B cell (primary cell): Measurements from ENCODE around the gene CACNA1D. TPM values are rescaled to one million over a fixed set of nuclear protein-coding genes. Genes with fewer than 3 reads are reported as not detected.

ENCODE experiments used
- ATAC-seq: fragments of 200-7000 bp; cut with Tn5 transposase; one replicate; pipeline ENCODE4 v1.10.0; 2021; ENCODE audit warnings: low read depth, mild to moderate bottlenecking, moderate number of reproducible peaks, moderate library complexity
- CTCF ChIA-PET: fragments of 350-600 bp; sonication (Branson Sonifier 250); formaldehyde crosslinking; loops from one replicate; lab custom pipeline; 2021; ENCODE audit warnings: antibody characterized with exemption, inconsistent platforms; lab: Charles Lee
- POLR2A ChIA-PET: fragments of 350-600 bp; sonication (Branson Sonifier 250); formaldehyde crosslinking; loops from one replicate; lab custom pipeline; 2021; ENCODE audit warnings: antibody characterized with exemption; lab: Charles Lee
- DNase-seq: peaks from one replicate; pipeline ENCODE4 v3.0.0; 2013
- H2AFZ ChIP-seq: 2 replicates; pipeline ENCODE4 v1.6.1; 2012; ENCODE audit warnings: mild to moderate bottlenecking, low read depth, low read length; ENCODE audit not compliant: insufficient read depth, poor library complexity, severe bottlenecking
- H3K27ac ChIP-seq, 2 donors: 1 replicate in 1 of 2; 2 replicates in 1 of 2; pipeline ENCODE4 v1.5.1; 2012 to 2013; ENCODE audit warnings: low read length in 2 of 2, mild to moderate bottlenecking in 2 of 2, moderate library complexity in 1 of 2
- H3K27me3 ChIP-seq, 4 experiments: fragments of 200-600 bp in 1 of 4; sonication (generic) in 1 of 4; replicated peaks in 1 of 4; 1 replicate in 2 of 4; 2 replicates in 2 of 4; pipeline versions ENCODE4 v1.6.1 to v1.7.0; 2013 to 2016; ENCODE audit warnings: low read length in 3 of 4, mild to moderate bottlenecking in 2 of 4, mixed read lengths in 1 of 4, moderate library complexity in 1 of 4; ENCODE audit not compliant: insufficient read depth in 4 of 4, control insufficient read depth in 3 of 4; ENCODE audit errors: control extremely low read depth in 1 of 4
- H3K36me3 ChIP-seq, 2 experiments: replicated peaks in 1 of 2; 1 replicate in 1 of 2; 2 replicates in 1 of 2; pipeline versions ENCODE4 v1.6.1 to v1.7.1; 2013; ENCODE audit warnings: low read length in 1 of 2; ENCODE audit not compliant: insufficient read depth in 2 of 2, control insufficient read depth in 1 of 2; ENCODE audit errors: control extremely low read depth in 1 of 2, extremely low read depth in 1 of 2
- H3K4me1 ChIP-seq, 2 donors: fragments of 200-600 bp in 1 of 2; sonication (generic) in 1 of 2; 1 replicate in 1 of 2; 2 replicates in 1 of 2; pipeline versions ENCODE4 v1.5.1 to v1.6.1; 2013 to 2017; ENCODE audit warnings: low read length in 2 of 2; ENCODE audit not compliant: control insufficient read depth in 2 of 2, insufficient read depth in 2 of 2
- H3K4me2 ChIP-seq: replicated peaks from 2 replicates; pipeline ENCODE3; 2012; ENCODE audit warnings: mild to moderate bottlenecking, low read depth, low read length; ENCODE audit not compliant: poor library complexity, severe bottlenecking
- H3K4me3 ChIP-seq, 5 experiments: fragments of 200-600 bp in 1 of 5; sonication (generic) in 1 of 5; 1 replicate in 3 of 5; 2 replicates in 2 of 5; pipeline versions ENCODE4 v1.5.1 to v1.7.0; 2011 to 2016; ENCODE audit warnings: low read length in 4 of 5, mild to moderate bottlenecking in 4 of 5, low read depth in 2 of 5, control low read depth in 1 of 5, moderate library complexity in 1 of 5; ENCODE audit not compliant: insufficient read depth in 1 of 5; ENCODE audit errors: control extremely low read depth in 1 of 5, extremely low read depth in 1 of 5
- H3K79me2 ChIP-seq: fragments of 200-600 bp; sonication (generic); one replicate; pipeline ENCODE4 v1.6.0; 2016; ENCODE audit warnings: low read length; ENCODE audit not compliant: control insufficient read depth, insufficient read depth
- H3K9ac ChIP-seq: fragments of 200-600 bp; sonication (generic); 2 replicates; pipeline ENCODE4 v1.6.1; 2017; ENCODE audit warnings: mild to moderate bottlenecking, low read length, moderate library complexity
- H3K9me3 ChIP-seq, 3 donors: one replicate each; pipeline versions ENCODE4 v1.6.1 to v1.7.1; 2013; ENCODE audit warnings: low read length in 2 of 3; ENCODE audit not compliant: control insufficient read depth in 2 of 3, insufficient read depth in 1 of 3; ENCODE audit errors: control extremely low read depth in 1 of 3
- H4K20me1 ChIP-seq: 2 replicates; pipeline ENCODE4 v1.6.0; 2012; ENCODE audit warnings: mild to moderate bottlenecking, low read length; ENCODE audit not compliant: insufficient read depth, control insufficient read depth, poor library complexity, severe bottlenecking
- H3K27ac Mint-ChIP-seq: one replicate; pipeline ENCODE4 v1.8.0; 2021; ENCODE audit warnings: mixed read lengths
- H3K27me3 Mint-ChIP-seq: one replicate; pipeline ENCODE4 v1.8.0; 2021; ENCODE audit warnings: mixed read lengths
- H3K4me1 Mint-ChIP-seq: one replicate; pipeline ENCODE4 v1.8.0; 2021; ENCODE audit warnings: mixed read lengths
- H3K4me3 Mint-ChIP-seq: one replicate; pipeline ENCODE4 v1.8.0; 2021; ENCODE audit warnings: mixed read lengths
- H3K9me3 Mint-ChIP-seq: one replicate; pipeline ENCODE4 v1.8.0; 2022; ENCODE audit warnings: mixed read lengths; ENCODE audit not compliant: insufficient read depth
- EZH2 ChIP-seq: IDR thresholded peaks from 2 replicates; pipeline ENCODE4 v1.6.1; 2012; ENCODE audit warnings: borderline replicate concordance, low read depth, mild to moderate bottlenecking, moderate library complexity, low read length; ENCODE audit not compliant: insufficient read depth, poor library complexity, severe bottlenecking
- WGBS: methylation state at CpG from one replicate; pipeline ENCODE4 v1.1.5; 2013; ENCODE audit warnings: missing lambda C conversion rate; ENCODE audit not compliant: insufficient coverage; 5-methylcytosine and 5-hydroxymethylcytosine counted together
- intact Hi-C: fragments of 100-400 bp; cut with micrococcal nuclease; formaldehyde crosslinking; loops from one replicate; pipeline ENCODE4 v1.10.0; 2022
- polyA plus RNA-seq: library from polyadenylated mRNA; depleted of rRNA; stranded (reverse); fragments of >200 nt; gene quantifications from 2 replicates; pipeline ENCODE4 v1.2.3, GENCODE V29; 2012
- total RNA-seq, 2 donors: library from RNA; stranded (reverse); fragments of 120-200 nt in 1 of 2; gene quantifications; 1 replicate in 1 of 2; 2 replicates in 1 of 2; pipeline versions ENCODE4 v1.2.3 to v1.2.4, GENCODE V29; 2013 to 2022
- TF ChIP-seq, protein P1 (sequence below): fragments of 200-600 bp; IDR thresholded peaks from one replicate; pipeline ENCODE4 v1.8.0; 2022; ENCODE audit warnings: antibody characterized with exemption, mild to moderate bottlenecking

The CACNA1D gene
- total and polyA plus RNA-seq, 2 donors (not counting 1 experiment from before 2014, with no cell fraction given) = 0.06 to 0.07 TPM

DNA sequence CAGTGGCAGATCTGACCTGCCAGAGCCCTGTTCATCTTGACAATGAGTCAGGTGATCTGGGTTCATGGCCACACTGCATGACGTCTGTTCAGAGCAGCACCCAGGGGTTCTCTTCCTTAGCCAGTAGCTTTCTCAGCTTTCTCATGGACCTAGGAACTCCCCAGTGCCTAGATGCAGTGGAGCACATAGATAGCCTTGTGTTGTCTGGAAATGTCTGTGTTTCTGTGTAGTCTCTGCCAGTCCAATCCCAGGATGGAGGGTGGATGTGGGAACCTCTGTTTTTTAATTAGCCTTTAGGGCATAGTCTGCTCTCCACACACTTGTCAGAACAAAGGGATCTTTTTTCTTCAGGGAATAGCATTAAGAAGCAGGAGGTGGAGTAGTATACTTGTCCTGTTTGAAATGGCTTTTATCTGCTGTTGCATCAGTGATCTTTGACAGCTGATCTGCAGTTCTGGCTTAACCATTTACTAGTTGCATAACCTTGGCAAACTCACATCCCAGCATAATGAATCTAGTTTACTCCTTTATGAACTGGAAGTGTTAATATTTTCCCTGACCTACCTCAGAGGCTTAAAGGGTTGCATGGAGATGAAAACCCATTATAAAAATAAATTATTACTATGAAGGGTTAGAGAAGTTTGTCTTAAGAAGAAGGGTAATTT is 16.1 kb upstream of the CACNA1D start:
- Histone ChIP-seq H3K79me2 (no peaks in the 10 kb centered on the region), H3K9me3 (peaks cover 0 to 4% (median 0%) of the 10 kb centered on the region in 3 donors), H3K36me3 (no peaks in the 10 kb centered on the region), H3K27me3 (peaks cover 0 to 10% (median 2%) of the 10 kb centered on the region in 4 experiments), H3K4me1 (no peaks in the 10 kb centered on the region), H3K4me3 (no peak overlapping the region), H3K27ac (no peak overlapping the region), H2AFZ (no peak overlapping the region), H4K20me1 (no peaks in the 10 kb centered on the region), H3K9ac (no peak overlapping the region), H3K4me2 (no peak overlapping the region)
- H3K4me3 Mint-ChIP-seq = no peak overlapping the region
- WGBS = 57% methylated on average over 1 of the region's 1 CpG
- intact Hi-C loops = no loop called here
- H3K27ac Mint-ChIP-seq = no peak overlapping the region
- no peaks in the 10 kb centered on the region for H3K4me1 Mint-ChIP-seq
- DNase-seq (no peak), ATAC-seq (no peak)
- peaks cover 36% of the 10 kb centered on the region for H3K27me3 Mint-ChIP-seq
- H3K9me3 Mint-ChIP-seq = no peaks in the 10 kb centered on the region
- CTCF ChIA-PET = no interaction called here
- POLR2A ChIA-PET = no interaction called here
- TF ChIP-seq EZH2 = no peak
- TF ChIP-seq, protein P1, sequence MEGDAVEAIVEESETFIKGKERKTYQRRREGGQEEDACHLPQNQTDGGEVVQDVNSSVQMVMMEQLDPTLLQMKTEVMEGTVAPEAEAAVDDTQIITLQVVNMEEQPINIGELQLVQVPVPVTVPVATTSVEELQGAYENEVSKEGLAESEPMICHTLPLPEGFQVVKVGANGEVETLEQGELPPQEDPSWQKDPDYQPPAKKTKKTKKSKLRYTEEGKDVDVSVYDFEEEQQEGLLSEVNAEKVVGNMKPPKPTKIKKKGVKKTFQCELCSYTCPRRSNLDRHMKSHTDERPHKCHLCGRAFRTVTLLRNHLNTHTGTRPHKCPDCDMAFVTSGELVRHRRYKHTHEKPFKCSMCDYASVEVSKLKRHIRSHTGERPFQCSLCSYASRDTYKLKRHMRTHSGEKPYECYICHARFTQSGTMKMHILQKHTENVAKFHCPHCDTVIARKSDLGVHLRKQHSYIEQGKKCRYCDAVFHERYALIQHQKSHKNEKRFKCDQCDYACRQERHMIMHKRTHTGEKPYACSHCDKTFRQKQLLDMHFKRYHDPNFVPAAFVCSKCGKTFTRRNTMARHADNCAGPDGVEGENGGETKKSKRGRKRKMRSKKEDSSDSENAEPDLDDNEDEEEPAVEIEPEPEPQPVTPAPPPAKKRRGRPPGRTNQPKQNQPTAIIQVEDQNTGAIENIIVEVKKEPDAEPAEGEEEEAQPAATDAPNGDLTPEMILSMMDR = no peak

DNA sequence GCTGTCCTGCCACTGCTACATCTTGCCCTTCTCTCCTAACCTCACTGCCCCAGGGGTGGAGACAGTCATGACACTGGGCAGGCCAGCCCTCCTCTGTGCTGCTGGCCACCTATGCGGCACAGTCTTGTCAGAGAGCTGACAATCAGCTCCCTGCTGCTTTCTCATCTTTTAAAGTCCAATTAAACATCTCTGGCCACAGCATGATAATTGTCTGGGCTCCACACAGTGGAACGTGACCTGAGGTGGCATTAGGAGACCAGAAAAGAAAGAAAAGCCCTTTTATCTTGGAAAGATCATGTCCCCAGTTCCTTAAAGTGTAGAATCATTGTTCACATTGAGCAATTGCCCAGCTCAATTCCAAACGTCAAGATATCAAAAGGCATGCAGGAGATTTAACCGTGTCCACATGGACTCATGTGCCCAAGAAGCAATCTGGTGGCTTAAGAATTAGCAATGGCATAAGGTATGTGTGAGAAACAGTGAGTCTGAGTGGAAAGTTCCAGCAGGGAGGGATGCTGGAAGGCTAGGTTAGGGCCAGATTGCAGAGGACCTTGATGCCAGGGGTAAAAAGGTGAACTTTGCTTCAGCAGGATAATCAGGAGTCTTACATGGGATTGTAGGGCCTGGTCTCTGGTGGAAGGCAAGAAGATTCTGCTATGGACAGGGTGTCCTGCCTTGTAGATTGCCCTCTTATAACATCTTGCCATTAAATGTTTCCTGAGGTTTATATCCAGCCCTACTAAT is 15.3 kb upstream of the CACNA1D start:
- intact Hi-C loops = no loop called here
- Mint-ChIP-seq H3K27me3 (peaks cover 34% of the 10 kb centered on the region), H3K4me1 (no peaks in the 10 kb centered on the region), H3K9me3 (no peaks in the 10 kb centered on the region), H3K4me3 (no peak overlapping the region), H3K27ac (no peak overlapping the region)
- no peak overlapping the region for H3K9ac ChIP-seq
- no peak overlapping the region for H3K4me2 ChIP-seq
- ATAC-seq (no peak), DNase-seq (no peak)
- H3K27ac ChIP-seq = no peak overlapping the region
- H3K36me3 ChIP-seq = no peaks in the 10 kb centered on the region
- ChIA-PET POLR2A (no interaction called here), CTCF (no interaction called here)
- peaks cover 0 to 10% (median 2%) of the 10 kb centered on the region in 4 experiments for H3K27me3 ChIP-seq
- WGBS = 81% methylated on average over 4 of the region's 4 CpGs
- no peak overlapping the region for H3K4me3 ChIP-seq
- H3K9me3 ChIP-seq = no peaks in the 10 kb centered on the region
- no peaks in the 10 kb centered on the region for H3K79me2 ChIP-seq
- no peak overlapping the region for H2AFZ ChIP-seq
- H3K4me1 ChIP-seq = no peaks in the 10 kb centered on the region
- no peak for TF ChIP-seq EZH2
- TF ChIP-seq, protein P1 = no peak
- H4K20me1 ChIP-seq = no peaks in the 10 kb centered on the region
